LNCAP (cell line): Measurements from ENCODE around the gene TDRKH.

Experiments
- CTCF ChIP-seq: fragments of 450-650 bp; IDR thresholded peaks from 2 replicates; pipeline ENCODE4 v1.5.1; 2017; ENCODE audit warnings: mild to moderate bottlenecking

The TDRKH gene

GRCh38 chr1:151762941-151763921, 27.1 kb downstream of the TDRKH start, which contains the start of gene MRPL9:
TSS of gene MRPL9 (minus strand) at chr1:151763496. CDS start at chr1:151763479, 17 bp downstream.
- TF ChIP-seq CTCF: no peak

GRCh38 chr1:151760597-151761385, 29.5 kb downstream of the TDRKH start:
- TF ChIP-seq CTCF: no peak

- no peak for TF ChIP-seq CTCF
These were observed 31.1 kb downstream of the TDRKH start for GRCh38 chr1:151759241-151759640.

- TF ChIP-seq CTCF: no peak
These were observed 34.0 kb downstream of the TDRKH start for GRCh38 chr1:151756291-151756690.

- no peak for TF ChIP-seq CTCF
These were observed 48.8 kb downstream of the TDRKH start for GRCh38 chr1:151741516-151741915.

- TF ChIP-seq CTCF: no peak
These were observed 50.5 kb downstream of the TDRKH start for GRCh38 chr1:151739590-151740355.

- no peak for TF ChIP-seq CTCF
These were observed 52.8 kb downstream of the TDRKH start for GRCh38 chr1:151737479-151737878.
